HG03571 (cell line): ENCODE results near the gene DVL2.

ENCODE experiments used
- ATAC-seq: cut with Tn5 transposase; IDR thresholded peaks from one replicate; pipeline ENCODE4 v1.9.1; 2021; ENCODE audit not compliant: unreplicated experiment

DVL2 gene

DNA sequence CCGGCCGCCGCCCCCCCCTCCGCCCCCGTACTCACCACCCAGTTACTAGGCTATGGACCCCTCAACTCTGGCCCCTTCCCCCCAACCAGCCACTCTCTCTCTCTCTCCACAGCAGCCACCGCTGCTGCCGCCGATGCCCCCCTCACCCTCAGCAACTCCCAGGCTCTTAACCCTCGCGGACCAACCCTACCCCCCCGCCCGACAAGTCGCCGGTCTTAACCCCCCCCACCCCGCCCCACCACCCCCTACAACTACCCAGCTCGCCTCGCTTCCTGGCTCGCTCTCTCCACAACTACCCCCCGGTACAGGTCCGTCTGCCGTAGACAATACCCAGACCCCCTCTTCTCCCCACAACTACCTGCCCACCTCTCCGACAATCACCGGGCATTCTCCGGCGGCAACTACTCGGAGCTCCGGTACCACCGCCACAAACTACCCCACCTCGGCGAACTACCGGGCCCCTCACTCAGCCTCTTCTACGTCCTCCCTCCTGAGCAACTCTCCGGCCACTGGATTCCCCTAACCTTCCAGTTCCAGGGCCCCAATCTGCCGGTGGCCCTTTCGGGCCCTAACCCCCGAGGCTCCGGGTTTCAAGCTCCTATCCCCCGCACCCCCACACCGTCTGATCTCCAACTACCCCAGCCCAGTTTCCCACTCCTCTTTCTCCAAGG lies 4.2 kb upstream of the DVL2 start:
- no peak for ATAC-seq

- no peak for ATAC-seq
Measured at GRCh38 chr17:7237761-7238419, 3.6 kb upstream of the DVL2 start.

DNA sequence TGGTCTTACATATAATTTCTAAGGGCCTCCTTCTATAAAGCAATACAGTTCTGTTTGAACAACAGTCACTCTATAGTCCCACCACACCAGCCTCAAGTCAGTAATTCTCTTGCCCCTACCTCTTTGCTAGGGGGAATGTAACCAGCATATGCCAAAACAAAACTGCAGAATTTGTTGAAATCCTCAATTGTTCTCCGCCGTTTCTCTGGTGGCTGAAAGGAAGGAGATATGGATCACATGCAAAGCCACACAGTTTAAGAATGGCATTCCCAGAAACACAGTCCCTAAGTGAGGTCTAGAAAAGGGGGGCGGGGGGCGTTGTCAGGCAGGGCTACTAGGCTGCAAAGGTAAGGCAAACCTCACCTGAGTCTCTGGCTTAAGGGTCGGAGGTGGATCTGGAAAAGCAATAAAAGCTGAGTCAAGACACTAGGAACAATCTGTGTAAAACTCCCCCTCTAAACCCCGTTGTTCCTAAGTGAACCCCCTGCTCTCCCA lies 3.0 kb upstream of the DVL2 start:
- ATAC-seq = no peak

DNA sequence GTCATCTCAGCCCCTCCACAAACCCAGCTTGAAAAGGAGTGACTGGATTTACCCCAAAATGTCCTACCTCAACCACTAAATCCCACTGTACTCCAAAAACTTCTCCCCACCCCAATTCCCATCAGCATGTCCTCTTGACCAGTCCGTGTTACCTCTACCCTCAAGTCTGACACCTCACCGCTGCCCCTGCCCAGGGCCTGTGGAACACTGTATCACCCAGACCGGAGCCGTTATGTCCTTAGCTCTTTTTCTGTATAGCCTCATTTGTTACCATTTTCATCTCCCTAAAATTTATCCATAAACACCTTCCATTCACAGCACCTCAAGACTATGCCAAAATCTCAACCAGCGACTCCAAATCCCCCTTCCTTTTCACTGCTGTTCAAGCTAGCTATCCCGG lies 2.5 kb upstream of the DVL2 start:
- no peak for ATAC-seq

DNA sequence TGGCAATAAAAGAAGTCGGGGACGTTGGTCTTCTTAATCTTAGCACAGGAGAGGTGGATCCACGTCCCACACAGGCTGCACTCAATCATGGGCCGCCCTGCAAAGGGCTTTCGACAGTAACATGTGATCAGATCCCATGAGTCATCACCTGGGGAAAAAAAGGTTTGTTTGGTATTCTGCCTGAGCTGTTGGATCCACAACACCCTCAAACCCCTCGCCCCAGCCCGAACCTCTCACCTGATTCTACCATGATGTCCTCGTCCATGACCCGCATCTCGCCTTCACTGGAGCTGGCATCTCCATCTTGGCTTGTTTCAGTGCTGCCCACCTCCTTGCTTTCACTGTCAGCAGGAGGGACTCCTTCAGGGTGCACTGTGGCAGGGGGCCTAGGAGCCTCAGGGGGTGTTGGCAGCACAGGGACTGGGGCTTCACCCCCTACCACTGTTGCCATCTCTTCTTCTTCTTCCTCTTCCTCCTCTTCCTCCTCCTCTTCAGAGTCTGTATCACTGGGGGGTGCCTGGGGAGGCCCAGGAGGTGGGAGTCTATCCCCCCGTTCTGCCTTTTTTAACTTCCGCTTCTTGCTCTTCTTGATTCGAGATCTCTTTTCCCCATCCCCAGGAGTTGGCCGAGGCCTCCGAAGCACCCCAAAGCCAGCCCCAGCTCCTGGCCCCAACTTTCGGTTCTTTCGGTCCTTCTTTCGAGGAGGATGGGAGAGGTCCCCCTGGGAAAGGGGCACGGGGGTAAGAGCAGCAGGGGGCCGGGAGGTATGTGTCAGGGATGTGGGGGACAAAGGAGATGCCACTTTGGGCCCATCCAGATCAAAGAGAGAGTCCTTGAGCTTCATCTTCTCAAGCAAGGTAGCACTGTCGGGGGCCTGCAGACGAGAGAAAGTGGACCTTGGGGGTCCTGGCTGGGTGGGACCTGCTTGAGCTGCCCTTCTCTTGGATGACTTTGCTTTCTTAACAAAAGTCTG lies 1.7 kb upstream of the DVL2 start:
- no peak for ATAC-seq

DNA sequence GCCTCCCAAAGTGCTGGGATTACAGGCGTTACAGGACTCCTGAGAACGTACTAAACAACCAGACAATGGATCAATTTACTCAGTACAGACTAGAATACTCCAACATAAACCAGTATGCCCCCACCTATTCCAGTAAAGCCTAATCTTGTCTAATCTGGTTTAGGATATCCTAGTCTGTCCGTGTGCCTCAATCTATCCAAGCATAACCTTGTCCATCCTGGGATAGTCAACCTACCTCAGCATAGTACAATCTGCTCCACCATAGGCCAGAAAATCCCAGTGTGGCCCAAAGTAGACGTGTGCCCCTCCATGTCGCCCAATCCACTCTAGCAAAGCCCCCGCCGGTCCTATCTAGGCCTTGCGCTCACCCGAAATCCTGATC lies 625 bp downstream of the DVL2 start:
- ATAC-seq = no peak

GRCh38 chr17:7232114-7232513 lies 2.2 kb downstream of the DVL2 start:
- ATAC-seq = no peak

DNA sequence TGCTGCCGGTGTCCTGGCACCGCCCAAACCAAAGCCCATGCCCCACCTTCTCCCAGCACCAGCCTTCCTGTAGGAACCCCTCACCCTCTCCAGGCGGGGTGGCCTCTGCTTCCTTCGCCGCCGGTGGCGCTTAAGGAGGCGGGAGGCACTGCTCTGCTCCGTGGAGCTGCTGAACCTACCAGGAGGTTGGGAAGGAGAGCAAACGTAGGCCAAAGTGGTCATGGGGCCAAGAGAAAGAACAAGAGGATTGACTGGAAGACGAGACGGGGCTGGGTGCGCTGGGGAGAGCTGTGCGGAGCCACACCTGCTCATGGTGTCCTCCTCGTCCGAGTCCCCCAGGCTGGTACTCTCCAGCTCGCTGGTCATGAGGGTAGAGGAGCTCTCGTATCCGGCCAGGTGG lies 4.8 kb downstream of the DVL2 start:
- no peak for ATAC-seq

- ATAC-seq = no peak
Measured at GRCh38 chr17:7228920-7229319, 5.4 kb downstream of the DVL2 start.

DNA sequence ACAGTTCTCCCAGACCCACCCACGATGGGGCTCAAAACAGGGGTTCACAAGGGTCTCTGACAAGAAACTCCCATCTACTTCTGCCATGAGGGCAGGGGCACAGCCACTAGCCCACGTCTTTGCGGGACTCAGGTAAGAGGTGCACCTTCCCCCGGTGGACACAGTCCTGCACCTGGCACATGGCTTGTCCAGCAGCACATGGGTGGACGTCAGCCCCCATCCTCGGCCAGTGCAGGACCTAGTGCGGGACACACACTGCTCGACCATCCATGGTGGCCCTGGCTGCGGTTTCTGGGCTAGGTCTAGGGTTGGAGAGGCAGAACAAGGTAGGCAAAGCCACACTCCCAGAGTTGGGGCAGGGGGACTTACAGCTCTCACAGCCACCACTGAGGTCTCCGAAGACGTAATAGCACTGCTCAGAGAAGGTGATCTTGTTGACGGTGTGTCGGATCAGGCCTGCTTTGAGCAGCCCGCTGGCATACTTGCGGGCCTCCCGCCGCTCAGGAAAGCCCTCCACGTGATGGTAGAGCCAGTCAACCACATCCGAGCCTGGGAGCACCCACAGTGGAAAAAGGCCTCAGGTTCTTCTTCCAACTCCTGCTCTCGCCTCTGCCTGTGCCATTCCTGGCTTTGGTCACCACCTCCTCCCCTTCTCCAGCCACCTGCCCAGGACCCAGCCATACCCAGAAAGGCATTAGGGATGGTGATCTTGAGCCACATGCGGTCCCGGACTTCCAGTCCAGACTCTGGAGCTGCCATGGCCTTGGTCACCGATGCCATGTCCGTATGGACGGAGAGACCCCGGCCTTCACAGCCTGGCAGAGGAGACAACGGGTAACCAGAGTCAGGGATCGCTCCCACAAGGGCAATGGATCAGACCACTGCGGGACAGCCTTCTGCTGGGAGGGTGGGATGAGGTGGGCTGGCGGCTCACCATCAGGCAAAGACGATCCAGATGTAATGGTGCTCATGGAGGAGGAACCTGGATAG lies 7.3 kb downstream of the DVL2 start:
- ATAC-seq = no peak

GRCh38 chr17:7225711-7226331 lies 8.5 kb downstream of the DVL2 start:
- no peak for ATAC-seq

- no peak for ATAC-seq
Measured at GRCh38 chr17:7224661-7225111, 9.6 kb downstream of the DVL2 start.

DNA sequence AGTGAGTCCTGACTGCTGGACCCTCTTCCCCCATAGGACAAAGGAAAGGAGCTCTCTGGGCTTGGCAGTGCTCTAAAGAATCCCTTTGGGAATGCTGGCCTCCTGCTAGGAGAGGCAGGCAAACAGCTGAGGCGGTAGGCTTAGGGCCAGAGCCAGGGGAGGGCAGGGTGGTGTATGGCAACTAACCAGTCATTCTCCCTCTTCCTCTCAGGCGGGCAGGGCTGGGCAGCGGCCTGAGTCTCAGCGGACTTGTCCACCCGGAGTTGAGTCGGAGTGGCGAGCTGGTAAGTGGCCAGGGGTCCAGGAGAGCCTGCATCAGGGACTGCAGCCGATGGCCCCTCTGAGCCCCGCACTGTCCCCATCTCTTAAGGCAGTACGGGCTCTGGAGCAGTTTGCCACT lies 10.2 kb downstream of the DVL2 start:
- no peak for ATAC-seq

- ATAC-seq = no peak
Measured at GRCh38 chr17:7223375-7223774, 10.9 kb downstream of the DVL2 start.

- no peak for ATAC-seq
Measured at GRCh38 chr17:7222972-7223292, 11.4 kb downstream of the DVL2 start.

- ATAC-seq = no peak
Measured at GRCh38 chr17:7222093-7222971, 12.0 kb downstream of the DVL2 start.

GRCh38 chr17:7221278-7222092 lies 12.8 kb downstream of the DVL2 start:
- no peak for ATAC-seq

GRCh38 chr17:7220593-7221277 lies 13.6 kb downstream of the DVL2 start:
- ATAC-seq = no peak
